HCT116 (cell line): Measurements from ENCODE around the gene RFPL1. TPM values are rescaled to one million over a fixed set of nuclear protein-coding genes. Genes with fewer than 3 reads are reported as not detected.

Experiments
- ATAC-seq: fragments of 200-7000 bp; cut with Tn5 transposase; 2 replicates; pipeline ENCODE4 v1.9.1; 2020; ENCODE audit warnings: mild to moderate bottlenecking, moderate library complexity
- BruUV-seq: library from RNA; stranded (reverse); fragments of 400-500 nt; replicated peaks from 2 replicates; lab custom pipeline; 2021; lab: Mats Ljungman, UMichigan
- CTCF ChIA-PET: fragments of 300-600 bp; sonication (Branson Sonifier 250); formaldehyde crosslinking; loops from one replicate; lab custom pipeline; 2021; ENCODE audit warnings: antibody characterized with exemption; lab: Charles Lee
- POLR2A ChIA-PET: fragments of 300-600, 350-600 bp; sonication (Branson Sonifier 250); formaldehyde crosslinking; loops from one replicate; lab custom pipeline; 2021; ENCODE audit warnings: antibody characterized with exemption; lab: Charles Lee
- RAD21 ChIA-PET, 2 experiments: fragments of 300-600 bp; sonication (Branson Sonifier 250); formaldehyde crosslinking; loops; one replicate each; lab custom pipeline; 2023; ENCODE audit warnings: low total read pairs in 2 of 2; ENCODE audit not compliant: uncharacterized antibody in 2 of 2, unreplicated experiment in 2 of 2, low non-redundant PET in 1 of 2; lab: Charles Lee
- DNase-seq: peaks from one replicate; pipeline ENCODE4 v3.0.0-alpha.2; 2010; ENCODE audit warnings: low read depth, low spot score
- H2AFZ ChIP-seq: fragments of 200-600 bp; shearing (Covaris generic), sonication (generic); 2 replicates; pipeline ENCODE4 v1.6.1; 2017; ENCODE audit warnings: low read depth, mixed run types, mixed read lengths, antibody characterized with exemption, low read length; ENCODE audit not compliant: poor library complexity, severe bottlenecking
- H3K27ac ChIP-seq: 2 replicates; pipeline ENCODE4 v1.5.1; 2012; ENCODE audit warnings: low read depth, low read length
- H3K27me3 ChIP-seq: fragments of 200-600 bp; sonication (generic); 2 replicates; pipeline ENCODE4 v1.6.1; 2016; ENCODE audit warnings: mixed run types, low read length, mixed read lengths; ENCODE audit not compliant: insufficient read depth
- H3K36me3 ChIP-seq, 2 experiments: fragments of 200-500 bp in 1 of 2; fragments of 200-600 bp in 1 of 2; sonication (Bioruptor generic) in 1 of 2; sonication (generic) in 1 of 2; 2 replicates each; pipeline versions ENCODE4 v1.5.1 to v1.6.1; 2014 to 2016; ENCODE audit warnings: low read length in 2 of 2, inconsistent platforms in 1 of 2, mixed read lengths in 1 of 2, mixed run types in 1 of 2; ENCODE audit not compliant: insufficient read depth in 2 of 2, control insufficient read depth in 1 of 2
- H3K4me1 ChIP-seq, 2 experiments: fragments of 200-600 bp in 1 of 2; sonication (generic) in 1 of 2; 2 replicates each; pipeline versions ENCODE4 v1.5.1 to v1.6.1; 2012 to 2017; ENCODE audit warnings: low read length in 2 of 2, inconsistent platforms in 1 of 2, mild to moderate bottlenecking in 1 of 2, mixed read lengths in 1 of 2, mixed run types in 1 of 2, moderate library complexity in 1 of 2; ENCODE audit not compliant: insufficient read depth in 2 of 2, control insufficient read depth in 1 of 2
- H3K4me2 ChIP-seq: fragments of 200-600 bp; sonication (generic); 2 replicates; pipeline ENCODE4 v1.6.1; 2017; ENCODE audit warnings: mixed run types, low read length, mixed read lengths
- H3K4me3 ChIP-seq, 2 experiments: fragments of 200-600 bp in 1 of 2; sonication (generic) in 1 of 2; replicated peaks in 1 of 2; 2 replicates each; pipeline ENCODE4 v1.5.1; 2011 to 2016; ENCODE audit warnings: low read length in 2 of 2, control low read depth in 1 of 2, low read depth in 1 of 2, mild to moderate bottlenecking in 1 of 2, mixed read lengths in 1 of 2, mixed run types in 1 of 2
- H3K79me2 ChIP-seq: fragments of 200-600 bp; sonication (generic); 2 replicates; pipeline ENCODE4 v1.6.1; 2017; ENCODE audit warnings: mild to moderate bottlenecking, mixed run types, low read length, moderate library complexity, mixed read lengths; ENCODE audit not compliant: insufficient read depth
- H3K9ac ChIP-seq: fragments of 200-600 bp; sonication (generic); 2 replicates; pipeline ENCODE4 v1.6.1; 2016; ENCODE audit warnings: low read length, mixed read lengths
- H3K9me2 ChIP-seq: fragments of 200-600 bp; sonication (generic), shearing (Covaris generic); 2 replicates; pipeline ENCODE4 v1.6.1; 2017; ENCODE audit warnings: mixed run types, mild to moderate bottlenecking, moderate library complexity; ENCODE audit not compliant: insufficient read depth
- H3K9me3 ChIP-seq, 2 experiments: fragments of 200-500 bp in 1 of 2; fragments of 200-600 bp in 1 of 2; sonication (Bioruptor generic) in 1 of 2; sonication (generic) in 1 of 2; 2 replicates each; pipeline ENCODE4 v1.6.1; 2014 to 2017; ENCODE audit warnings: low read length in 2 of 2, mixed read lengths in 2 of 2, inconsistent platforms in 1 of 2, low read depth in 1 of 2, mild to moderate bottlenecking in 1 of 2, mixed run types in 1 of 2, moderate library complexity in 1 of 2; ENCODE audit not compliant: control insufficient read depth in 1 of 2, insufficient read depth in 1 of 2
- H4K20me1 ChIP-seq: fragments of 200-600 bp; sonication (generic), shearing (Covaris generic); 2 replicates; pipeline ENCODE4 v1.6.1; 2017; ENCODE audit warnings: mixed run types, mild to moderate bottlenecking, moderate library complexity; ENCODE audit not compliant: insufficient read depth
- EZH2phosphoT487 ChIP-seq: fragments of 200-600 bp; IDR thresholded peaks from 2 replicates; pipeline ENCODE4 v1.6.1; 2018; ENCODE audit warnings: antibody characterized with exemption, borderline replicate concordance
- RAD21 ChIP-seq: IDR thresholded peaks from 2 replicates; pipeline ENCODE4 v1.6.1; 2012; ENCODE audit warnings: low read depth, mild to moderate bottlenecking
- intact Hi-C: fragments of 100-400 bp; cut with micrococcal nuclease; formaldehyde crosslinking; loops from 2 replicates; pipeline ENCODE4 v1.10.0; 2022
- total RNA-seq: library from RNA; stranded (reverse); gene quantifications from one replicate; pipeline ENCODE4 v1.2.1, GENCODE V29; 2021; ENCODE audit not compliant: unreplicated experiment
- TF ChIP-seq, protein P1 (sequence below): IDR thresholded peaks from 2 replicates; pipeline ENCODE4 v1.6.1; 2012; ENCODE audit warnings: low read depth
- TF ChIP-seq, protein P2 (sequence below): IDR thresholded peaks from 2 replicates; pipeline ENCODE4 v1.6.1; 2012

The RFPL1 gene
- total RNA-seq, 1 experiment from 2014 or later, result not detected

DNA sequence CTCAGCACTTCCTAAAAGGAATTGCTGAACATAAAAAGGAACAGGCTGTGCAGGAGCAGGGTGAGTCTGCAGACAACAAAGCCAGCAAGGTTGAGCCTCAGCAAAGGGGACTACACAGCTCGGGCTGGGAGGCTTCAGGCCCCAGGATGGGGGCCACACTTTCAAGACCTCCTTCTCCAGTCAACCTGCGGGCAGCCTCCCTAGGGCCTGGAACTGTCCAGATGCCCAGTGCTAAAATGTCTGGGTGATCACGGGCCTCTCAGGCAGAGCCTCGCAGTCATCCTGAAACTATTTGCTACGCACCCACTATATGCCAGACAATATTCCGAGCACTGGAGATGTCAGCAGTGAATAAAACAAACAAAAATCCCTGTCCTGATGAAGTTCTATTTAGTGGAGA, 37.7 kb downstream of the RFPL1 start:
- Histone ChIP-seq H3K27ac (no peak overlapping the region), H3K27me3 (no peaks in the 10 kb centered on the region; the same call in 1 of the 2 replicates), H2AFZ (no peak overlapping the region), H3K4me3 (no peak overlapping the region), H3K36me3 (no peaks in the 10 kb centered on the region), H3K4me2 (no peak overlapping the region), H3K9me3 (no peaks in the 10 kb centered on the region), H4K20me1 (no peaks in the 10 kb centered on the region), H3K9me2 (no peaks in the 10 kb centered on the region), H3K9ac (no peak overlapping the region), H3K4me1 (peaks cover 0 to 8% of the 10 kb centered on the region in 2 experiments; a peak in 1 of 4 replicates), H3K79me2 (no peaks in the 10 kb centered on the region)
- no peak for DNase-seq
- TF ChIP-seq EZH2phosphoT487 (no peak), RAD21 (no peak)
- TF ChIP-seq, protein P1, sequence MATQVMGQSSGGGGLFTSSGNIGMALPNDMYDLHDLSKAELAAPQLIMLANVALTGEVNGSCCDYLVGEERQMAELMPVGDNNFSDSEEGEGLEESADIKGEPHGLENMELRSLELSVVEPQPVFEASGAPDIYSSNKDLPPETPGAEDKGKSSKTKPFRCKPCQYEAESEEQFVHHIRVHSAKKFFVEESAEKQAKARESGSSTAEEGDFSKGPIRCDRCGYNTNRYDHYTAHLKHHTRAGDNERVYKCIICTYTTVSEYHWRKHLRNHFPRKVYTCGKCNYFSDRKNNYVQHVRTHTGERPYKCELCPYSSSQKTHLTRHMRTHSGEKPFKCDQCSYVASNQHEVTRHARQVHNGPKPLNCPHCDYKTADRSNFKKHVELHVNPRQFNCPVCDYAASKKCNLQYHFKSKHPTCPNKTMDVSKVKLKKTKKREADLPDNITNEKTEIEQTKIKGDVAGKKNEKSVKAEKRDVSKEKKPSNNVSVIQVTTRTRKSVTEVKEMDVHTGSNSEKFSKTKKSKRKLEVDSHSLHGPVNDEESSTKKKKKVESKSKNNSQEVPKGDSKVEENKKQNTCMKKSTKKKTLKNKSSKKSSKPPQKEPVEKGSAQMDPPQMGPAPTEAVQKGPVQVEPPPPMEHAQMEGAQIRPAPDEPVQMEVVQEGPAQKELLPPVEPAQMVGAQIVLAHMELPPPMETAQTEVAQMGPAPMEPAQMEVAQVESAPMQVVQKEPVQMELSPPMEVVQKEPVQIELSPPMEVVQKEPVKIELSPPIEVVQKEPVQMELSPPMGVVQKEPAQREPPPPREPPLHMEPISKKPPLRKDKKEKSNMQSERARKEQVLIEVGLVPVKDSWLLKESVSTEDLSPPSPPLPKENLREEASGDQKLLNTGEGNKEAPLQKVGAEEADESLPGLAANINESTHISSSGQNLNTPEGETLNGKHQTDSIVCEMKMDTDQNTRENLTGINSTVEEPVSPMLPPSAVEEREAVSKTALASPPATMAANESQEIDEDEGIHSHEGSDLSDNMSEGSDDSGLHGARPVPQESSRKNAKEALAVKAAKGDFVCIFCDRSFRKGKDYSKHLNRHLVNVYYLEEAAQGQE, result peak; percentile 36
- ChIA-PET POLR2A (no interaction called here), RAD21 (no interaction called here), CTCF (no interaction called here)
- no TSS peak for BruUV-seq
- intact Hi-C loops, result no loop called here
- no peak for ATAC-seq

DNA sequence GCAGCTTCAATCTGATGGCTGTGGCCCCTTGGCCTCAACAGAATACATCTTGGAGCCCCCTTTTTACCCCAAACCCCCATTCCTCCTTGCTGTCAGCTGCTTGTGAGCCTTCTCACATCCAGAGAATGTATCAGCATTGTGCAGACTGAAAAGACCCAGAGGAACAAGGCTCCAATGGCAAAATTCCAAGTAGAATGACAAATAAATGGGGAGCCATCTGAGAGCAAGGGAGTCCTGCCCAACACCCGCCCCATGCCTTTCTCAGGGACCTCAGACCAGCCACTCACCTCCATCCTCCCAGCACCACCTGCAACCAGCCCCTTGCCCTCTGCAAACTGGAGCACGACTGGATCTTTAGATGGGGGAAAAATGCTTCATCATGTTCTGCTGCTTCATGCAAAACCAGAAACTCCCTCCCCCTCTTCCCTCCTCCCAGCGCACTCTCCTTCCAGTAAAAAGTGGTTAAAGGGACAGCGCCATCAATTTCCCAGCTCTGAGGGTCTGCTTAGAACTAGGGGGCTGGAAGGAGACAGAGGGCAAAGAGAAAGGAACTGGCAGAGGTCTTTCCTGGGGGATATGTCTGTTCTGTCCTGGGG, 39.4 kb downstream of the RFPL1 start:
- TF ChIP-seq, protein P2, sequence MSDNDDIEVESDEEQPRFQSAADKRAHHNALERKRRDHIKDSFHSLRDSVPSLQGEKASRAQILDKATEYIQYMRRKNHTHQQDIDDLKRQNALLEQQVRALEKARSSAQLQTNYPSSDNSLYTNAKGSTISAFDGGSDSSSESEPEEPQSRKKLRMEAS, result no peak
- TF ChIP-seq EZH2phosphoT487, result no peak
- intact Hi-C loops, result no loop called here
- Histone ChIP-seq H3K27me3 (no peaks in the 10 kb centered on the region; the same call in 1 of the 2 replicates), H3K9me2 (no peaks in the 10 kb centered on the region), H3K4me1 (peaks cover 0 to 13% of the 10 kb centered on the region in 2 experiments; a peak in 2 of 4 replicates), H4K20me1 (no peaks in the 10 kb centered on the region), H3K9me3 (no peaks in the 10 kb centered on the region), H2AFZ (no peak overlapping the region), H3K27ac (no peak overlapping the region), H3K36me3 (no peaks in the 10 kb centered on the region), H3K79me2 (no peaks in the 10 kb centered on the region), H3K4me3 (no peak overlapping the region), H3K9ac (no peak overlapping the region), H3K4me2 (peak overlapping the region; percentile 14; the same call in 1 of the 2 replicates)
- CTCF ChIA-PET, result no interaction called here
- ATAC-seq, result no peak
- BruUV-seq, result no TSS peak
- no peak for DNase-seq
- POLR2A ChIA-PET, result no interaction called here
- RAD21 ChIA-PET, result no interaction called here
